GM12878 (cell line): ENCODE measurements around the gene DUXB. TPM values are rescaled to one million over a fixed set of nuclear protein-coding genes. Genes with fewer than 3 reads are reported as not detected.

Experiments used
- ATAC-seq: fragments of 200-7000 bp; cut with Tn5 transposase; 3 replicates; pipeline ENCODE4 v1.9.1; 2020; ENCODE audit warnings: mild to moderate bottlenecking, moderate library complexity
- BruUV-seq: library from RNA; stranded (reverse); fragments of 400-500 nt; replicated peaks from 2 replicates; lab custom pipeline; 2021; lab: Mats Ljungman, UMichigan
- CTCF ChIA-PET: fragments of 300-600 bp; sonication (Branson Sonifier 250); formaldehyde crosslinking; extraction: SDS; loops from one replicate; lab custom pipeline; 2021; ENCODE audit warnings: inconsistent platforms; lab: Yijun Ruan, JAX
- POLR2A ChIA-PET: fragments of 350-600 bp; formaldehyde crosslinking; extraction: SDS; loops from one replicate; lab custom pipeline; 2021; ENCODE audit warnings: inconsistent platforms; lab: Charles Lee
- RAD21 ChIA-PET: fragments of 300-600 bp; sonication (Branson Sonifier 250); formaldehyde crosslinking; loops from one replicate; lab custom pipeline; 2023; ENCODE audit warnings: antibody characterized with exemption; ENCODE audit not compliant: unreplicated experiment; lab: Charles Lee
- SMC1A ChIA-PET: fragments of 300-600 bp; sonication (Branson Sonifier 250); formaldehyde crosslinking; loops from one replicate; lab custom pipeline; 2023; ENCODE audit not compliant: unreplicated experiment, uncharacterized antibody; lab: Charles Lee
- DNase-seq: peaks from one replicate; pipeline ENCODE4 v3.0.0-alpha.2; 2011; ENCODE audit warnings: low read depth, low spot score
- FAIRE-seq: peaks from 3 replicates; lab custom pipeline; 2011; peaks lifted over from hg19 to GRCh38; lab: Jason Lieb, UNC
- H2AFZ ChIP-seq: 2 replicates; pipeline ENCODE4 v1.6.0; 2011; ENCODE audit warnings: low read depth, low read length, control low read depth; ENCODE audit not compliant: control insufficient read depth
- H3K27ac ChIP-seq: 2 replicates; pipeline ENCODE4 v1.5.1; 2011; ENCODE audit warnings: control low read depth; ENCODE audit not compliant: control insufficient read depth, insufficient read depth
- H3K27me3 ChIP-seq, 2 experiments: replicated peaks in 1 of 2; 2 replicates each; pipeline versions ENCODE4 v1.6.0 to v1.6.1; 2011; ENCODE audit warnings: low read length in 1 of 2; ENCODE audit not compliant: control insufficient read depth in 2 of 2, insufficient read depth in 2 of 2
- H3K36me3 ChIP-seq, 2 experiments: 2 replicates each; pipeline ENCODE4 v1.5.1; 2011; ENCODE audit warnings: low read length in 1 of 2; ENCODE audit not compliant: control insufficient read depth in 2 of 2, insufficient read depth in 2 of 2
- H3K4me1 ChIP-seq: 2 replicates; pipeline ENCODE4 v1.6.1; 2011; ENCODE audit warnings: mild to moderate bottlenecking, low read length, moderate library complexity, mixed read lengths; ENCODE audit not compliant: control insufficient read depth, insufficient read depth
- H3K4me2 ChIP-seq: 2 replicates; pipeline ENCODE4 v1.6.0; 2011; ENCODE audit warnings: control low read depth; ENCODE audit not compliant: control insufficient read depth, insufficient read depth
- H3K4me3 ChIP-seq: fragments of 200-600 bp; sonication (generic); 2 replicates; pipeline ENCODE4 v1.5.1; 2016
- H3K79me2 ChIP-seq: 2 replicates; pipeline ENCODE4 v1.6.0; 2011; ENCODE audit warnings: low read length; ENCODE audit not compliant: control insufficient read depth, insufficient read depth
- H3K9ac ChIP-seq: 2 replicates; pipeline ENCODE4 v1.8.0; 2011; ENCODE audit warnings: low read length, control low read depth, mixed read lengths; ENCODE audit not compliant: control insufficient read depth, insufficient read depth
- H3K9me3 ChIP-seq: replicated peaks from 3 replicates; pipeline ENCODE4 v1.5.1; 2011; ENCODE audit warnings: mild to moderate bottlenecking, low read length; ENCODE audit not compliant: control insufficient read depth, insufficient read depth
- H4K20me1 ChIP-seq: 2 replicates; pipeline ENCODE4 v1.6.0; 2011; ENCODE audit not compliant: control insufficient read depth, insufficient read depth
- CHD2 ChIP-seq: IDR thresholded peaks from 2 replicates; pipeline ENCODE4 v1.6.1; 2011; ENCODE audit warnings: low read depth, low read length, improper control_type of control experiment, borderline replicate concordance
- MTA3 ChIP-seq: IDR thresholded peaks from 2 replicates; pipeline ENCODE4 v1.6.1; 2012; ENCODE audit warnings: low read length, inconsistent platforms, borderline replicate concordance
- NR2F1 ChIP-seq: fragments of 450-650 bp; conservative IDR thresholded peaks from 2 replicates; pipeline ENCODE4 v1.6.1; 2017; ENCODE audit warnings: mild to moderate bottlenecking
- RUNX3 ChIP-seq: IDR thresholded peaks from 2 replicates; pipeline ENCODE4 v1.6.1; 2012; ENCODE audit warnings: low read length, inconsistent platforms
- SREBF1 ChIP-seq: IDR thresholded peaks from 2 replicates; pipeline ENCODE4 v1.6.1; 2012; ENCODE audit warnings: mild to moderate bottlenecking, low read length
- WRNIP1 ChIP-seq: IDR thresholded peaks from 2 replicates; pipeline ENCODE4 v1.6.1; 2011; ENCODE audit warnings: low read depth, low read length, improper control_type of control experiment, borderline replicate concordance
- WGBS: methylation state at CpG from one replicate; pipeline ENCODE4 v1.1.6; 2016; ENCODE audit warnings: low lambda C conversion rate; ENCODE audit not compliant: insufficient replicate concordance, insufficient coverage; ENCODE audit errors: missing lambda C conversion rate; 5-methylcytosine and 5-hydroxymethylcytosine counted together
- in situ Hi-C: fragments of 300-500 bp; cut with MboI; formaldehyde crosslinking; loops from 9 replicates; pipeline ENCODE4 v1.14.3; 2018; ENCODE audit warnings: mixed read lengths
- intact Hi-C: fragments of 100-400 bp; cut with micrococcal nuclease; formaldehyde crosslinking; loops from one replicate; pipeline ENCODE4 v1.14.2; 2022; ENCODE audit not compliant: unreplicated experiment
- polyA plus RNA-seq, 11 experiments: library from polyadenylated mRNA; depleted of rRNA in 4 of 11; unstranded in 6 of 11; stranded (reverse) in 5 of 11; fragments of >200 nt; fragmentation: Nextera tagmentation in 4 of 11; fragmentation: Illumina TruSeq in 1 of 11; extraction: Ambion mirVana in 4 of 11; extraction: Trizol in 1 of 11; gene quantifications; 1 replicate in 1 of 11; 2 replicates in 10 of 11; pipeline versions ENCODE4 v1.2.1 to v1.2.3, GENCODE V29; 2011 to 2016; ENCODE audit warnings: inconsistent platforms in 2 of 11, missing spikeins in 2 of 11, low read depth in 1 of 11
- total RNA-seq, 4 experiments: library from RNA; depleted of rRNA in 3 of 4; stranded (reverse); fragments of >200 nt in 3 of 4; fragmentation: Illumina TruSeq in 1 of 4; extraction: Trizol in 1 of 4; gene quantifications; 2 replicates each; pipeline versions ENCODE4 v1.2.1 to v1.2.3, GENCODE V29; 2013 to 2021
- TF ChIP-seq, protein P1 (sequence below): fragments of 450-650 bp; IDR thresholded peaks from 2 replicates; pipeline ENCODE4 v1.6.1; 2017; ENCODE audit warnings: mild to moderate bottlenecking, low read depth, inconsistent platforms; ENCODE audit not compliant: poor library complexity, severe bottlenecking

DUXB gene
- total and polyA plus RNA-seq, 10 of the 15 experiments (the other 5 are each of a cell fraction or from before 2014, with no cell fraction given): 0.05 TPM; not detected in 9

DNA sequence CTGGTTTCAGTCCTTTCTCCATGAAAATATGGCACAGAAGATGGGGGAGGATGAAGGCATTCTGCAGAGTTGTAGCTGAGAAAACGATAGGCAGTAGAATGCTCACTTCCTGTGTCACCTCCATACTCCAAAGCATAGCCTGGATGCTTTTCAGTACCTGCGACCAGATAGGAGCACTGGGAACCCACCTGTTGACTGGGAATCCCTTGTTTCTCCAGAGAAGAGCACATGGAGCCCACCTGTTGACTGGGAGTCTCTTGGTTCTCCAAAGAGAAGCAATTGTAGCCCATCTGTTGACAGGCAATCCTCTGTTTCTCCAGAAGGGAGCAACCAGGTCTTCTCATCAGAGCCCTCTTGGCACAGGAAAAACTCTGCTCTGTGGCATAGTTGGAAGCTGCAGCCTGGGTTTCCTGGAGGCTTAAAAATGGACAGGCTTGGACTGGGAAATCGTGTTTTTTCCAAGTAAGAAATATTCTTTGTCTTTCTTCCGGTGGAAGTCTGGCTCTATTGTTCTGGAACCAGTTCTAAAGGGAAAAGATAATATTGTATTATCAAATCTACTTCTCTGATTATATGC, 40.4 kb downstream of the DUXB start:
- ATAC-seq (no peak), FAIRE-seq (no peak), DNase-seq (no peak)
- no peak overlapping the region for H2AFZ ChIP-seq
- H4K20me1 ChIP-seq: no peaks in the 10 kb centered on the region
- in situ Hi-C loops (no loop called here), intact Hi-C loops (no loop called here)
- no peaks in the 10 kb centered on the region for H3K4me1 ChIP-seq
- ChIA-PET CTCF (interaction anchor here (1.2 kb wide), 2 partner anchors 11 to 12 kb away, joined by 3 read pairs; no protein-coding TSS in a partner anchor), SMC1A (no interaction called here), RAD21 (no interaction called here), POLR2A (no interaction called here)
- BruUV-seq: no TSS peak
- H3K79me2 ChIP-seq: no peaks in the 10 kb centered on the region
- no peaks in the 10 kb centered on the region; the same call in 2 of the 3 replicates for H3K9me3 ChIP-seq
- H3K27me3 ChIP-seq: no peaks in the 10 kb centered on the region
- no peak overlapping the region for H3K27ac ChIP-seq
- no peak overlapping the region for H3K9ac ChIP-seq
- H3K4me3 ChIP-seq: no peak overlapping the region
- WGBS: 71% methylated on average over 4 of the region's 4 CpGs
- H3K4me2 ChIP-seq: no peak overlapping the region
- H3K36me3 ChIP-seq: peaks cover 8 to 21% of the 10 kb centered on the region in 2 experiments; a peak in 3 of 4 replicates
- TF ChIP-seq, protein P1, sequence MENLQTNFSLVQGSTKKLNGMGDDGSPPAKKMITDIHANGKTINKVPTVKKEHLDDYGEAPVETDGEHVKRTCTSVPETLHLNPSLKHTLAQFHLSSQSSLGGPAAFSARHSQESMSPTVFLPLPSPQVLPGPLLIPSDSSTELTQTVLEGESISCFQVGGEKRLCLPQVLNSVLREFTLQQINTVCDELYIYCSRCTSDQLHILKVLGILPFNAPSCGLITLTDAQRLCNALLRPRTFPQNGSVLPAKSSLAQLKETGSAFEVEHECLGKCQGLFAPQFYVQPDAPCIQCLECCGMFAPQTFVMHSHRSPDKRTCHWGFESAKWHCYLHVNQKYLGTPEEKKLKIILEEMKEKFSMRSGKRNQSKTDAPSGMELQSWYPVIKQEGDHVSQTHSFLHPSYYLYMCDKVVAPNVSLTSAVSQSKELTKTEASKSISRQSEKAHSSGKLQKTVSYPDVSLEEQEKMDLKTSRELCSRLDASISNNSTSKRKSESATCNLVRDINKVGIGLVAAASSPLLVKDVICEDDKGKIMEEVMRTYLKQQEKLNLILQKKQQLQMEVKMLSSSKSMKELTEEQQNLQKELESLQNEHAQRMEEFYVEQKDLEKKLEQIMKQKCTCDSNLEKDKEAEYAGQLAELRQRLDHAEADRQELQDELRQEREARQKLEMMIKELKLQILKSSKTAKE: no peak
- TF ChIP-seq SREBF1 (no peak), CHD2 (no peak), MTA3 (no peak), WRNIP1 (no peak), RUNX3 (no peak), NR2F1 (no peak)
